ENCODE results near the gene SLC16A12.

SLC16A12 gene

DNA sequence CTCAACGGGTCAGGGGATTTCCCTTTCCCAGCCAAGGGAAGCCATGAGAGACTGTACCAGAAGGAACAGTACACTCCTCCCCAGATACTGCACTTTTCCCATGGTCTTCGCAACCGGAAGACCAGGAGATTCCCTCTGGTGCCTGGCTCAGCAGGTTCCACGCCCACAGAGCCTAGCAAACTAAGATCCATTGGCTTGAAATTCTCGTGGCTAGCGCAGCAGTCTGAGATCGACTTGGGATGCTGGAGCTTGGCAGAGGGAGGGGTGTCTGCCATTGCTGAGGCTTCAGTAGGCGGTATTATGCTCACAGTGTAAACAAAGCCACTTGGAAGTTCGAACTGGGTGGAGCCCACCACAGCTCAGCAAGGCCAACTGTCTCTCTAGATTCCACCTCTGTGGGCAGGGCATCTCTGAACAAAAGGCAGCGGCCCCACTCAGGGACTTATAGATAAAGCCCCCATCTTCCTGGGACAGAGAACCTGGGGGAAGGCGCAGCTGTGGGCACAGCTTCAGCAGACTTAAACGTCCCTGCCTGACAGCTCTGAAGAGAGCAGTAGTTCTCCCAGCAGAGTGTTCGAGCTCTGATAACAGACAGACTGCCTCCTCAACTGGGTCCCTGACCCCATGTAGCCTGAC, 29.6 kb downstream of the SLC16A12 start:
- peak; percentile 17 for DNase-seq

- DNase-seq, result no peak
These were observed 30.7 kb downstream of the SLC16A12 start for GRCh38 chr10:89504691-89505090.

- no peak for DNase-seq
These were observed 31.6 kb downstream of the SLC16A12 start for GRCh38 chr10:89503652-89504370.

- DNase-seq, result no peak
These were observed 32.2 kb downstream of the SLC16A12 start for GRCh38 chr10:89503151-89503550.

- no peak for DNase-seq
These were observed 32.8 kb downstream of the SLC16A12 start for GRCh38 chr10:89502549-89502948.

DNA sequence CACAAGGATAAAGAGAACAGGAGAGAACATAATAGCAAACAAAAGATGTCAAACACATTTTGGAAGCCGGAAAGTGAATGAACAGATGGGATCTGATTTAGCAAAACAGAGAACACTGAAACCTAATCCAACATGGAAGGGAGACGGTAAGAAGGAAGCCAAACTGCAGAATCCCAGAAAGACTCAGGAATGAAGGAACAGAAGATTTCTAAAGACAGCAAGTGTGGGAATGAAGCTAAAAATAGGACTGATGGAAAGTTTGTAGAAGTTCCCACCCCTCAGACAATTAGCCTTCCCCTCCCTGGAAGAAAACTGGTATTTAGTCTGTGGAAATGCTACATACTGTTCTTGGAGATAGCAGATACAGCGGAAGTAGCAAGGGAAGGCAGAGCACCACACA, 40.8 kb downstream of the SLC16A12 start:
- no peak for DNase-seq

- DNase-seq, result no peak
These were observed 41.3 kb downstream of the SLC16A12 start for GRCh38 chr10:89494068-89494467.

GRCh38 chr10:89491932-89492331, 43.5 kb downstream of the SLC16A12 start:
- no peak for DNase-seq

DNA sequence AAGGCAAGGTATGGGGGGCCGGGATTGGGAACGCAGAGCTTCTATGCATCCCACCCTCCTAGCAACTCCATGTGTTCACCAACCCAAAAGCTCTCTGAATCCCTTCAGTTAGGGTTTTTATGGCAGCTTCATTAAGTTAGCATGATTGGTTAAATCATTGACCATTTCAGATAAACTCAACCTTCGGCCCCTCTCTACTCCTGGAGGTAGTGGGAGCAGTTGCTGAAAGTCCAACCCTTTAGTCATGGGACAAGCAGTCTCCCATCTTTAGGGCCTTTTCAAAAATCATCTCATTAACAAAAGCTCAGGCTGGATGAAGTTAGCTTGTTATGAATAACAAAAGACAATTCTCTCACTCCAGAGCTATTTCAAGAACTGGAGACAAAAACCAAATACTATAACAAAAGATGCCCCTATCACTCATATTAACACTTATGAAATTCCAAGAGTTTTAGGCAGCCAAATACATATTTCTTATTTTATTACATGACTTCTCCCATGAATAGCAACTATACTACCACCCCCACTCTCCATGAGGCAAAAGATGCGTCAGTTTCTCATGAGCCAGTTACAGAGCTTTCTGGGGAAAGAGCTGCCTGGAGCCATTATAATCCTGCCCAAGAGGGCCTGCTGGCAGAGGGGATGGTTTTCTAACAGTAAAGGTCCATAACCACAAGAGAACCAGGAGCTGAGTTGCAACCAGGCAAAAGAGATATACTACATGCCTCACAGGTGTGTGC, 44.6 kb downstream of the SLC16A12 start:
- no peak for DNase-seq

- no peak for DNase-seq
These were observed 53.1 kb downstream of the SLC16A12 start for GRCh38 chr10:89482256-89482655.

GRCh38 chr10:89481662-89482061, 53.7 kb downstream of the SLC16A12 start:
- no peak for DNase-seq

- no peak for DNase-seq
These were observed 55.5 kb downstream of the SLC16A12 start for GRCh38 chr10:89479771-89480446.

- DNase-seq, result peak; percentile 55
These were observed 56.4 kb downstream of the SLC16A12 start for GRCh38 chr10:89478739-89479654.

- peak; percentile 62 for DNase-seq
These were observed 57.2 kb downstream of the SLC16A12 start for GRCh38 chr10:89478085-89478738.

- no peak for DNase-seq
These were observed 59.2 kb downstream of the SLC16A12 start for GRCh38 chr10:89476150-89476549.

DNA sequence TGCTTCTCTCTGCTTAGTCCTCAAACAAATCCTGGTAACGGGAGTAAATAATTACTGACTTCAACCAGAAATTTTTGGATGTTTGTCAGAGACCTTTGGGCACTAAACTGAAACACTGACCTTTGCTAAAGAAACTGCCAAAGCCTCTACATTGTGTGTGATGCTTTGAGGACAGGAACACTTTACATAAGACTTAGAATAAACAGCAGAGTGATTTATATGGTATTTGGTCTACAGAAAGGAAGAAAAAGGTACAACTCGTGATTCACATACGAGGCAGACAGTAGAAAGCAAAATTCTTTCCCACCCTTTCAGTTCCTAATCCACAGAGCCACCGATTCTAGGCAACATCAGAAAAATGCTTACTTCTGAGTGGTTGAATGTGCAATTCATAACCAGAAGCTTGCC, 59.8 kb downstream of the SLC16A12 start:
- no peak for DNase-seq

DNA sequence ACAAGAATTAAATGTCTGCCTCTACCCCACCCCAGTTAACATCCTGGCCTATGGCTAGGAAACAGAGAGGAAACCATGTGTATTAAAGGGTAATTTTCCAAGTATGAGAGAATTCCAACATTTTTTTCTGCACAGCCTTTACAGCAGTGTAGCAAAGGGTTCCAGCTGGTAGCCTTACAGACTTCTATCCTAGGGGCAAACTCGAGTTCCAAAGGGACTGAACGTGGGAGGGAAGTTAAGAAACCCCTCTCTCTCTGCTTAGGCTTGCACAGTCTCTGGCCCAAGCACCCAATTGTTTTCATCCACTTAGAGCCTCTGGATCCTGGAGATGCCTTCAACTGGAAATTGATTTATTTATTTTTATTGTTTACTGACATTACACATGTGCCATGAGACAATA, 60.3 kb downstream of the SLC16A12 start:
- no peak for DNase-seq

GRCh38 chr10:89474452-89474851, 60.9 kb downstream of the SLC16A12 start:
- no peak for DNase-seq

DNA sequence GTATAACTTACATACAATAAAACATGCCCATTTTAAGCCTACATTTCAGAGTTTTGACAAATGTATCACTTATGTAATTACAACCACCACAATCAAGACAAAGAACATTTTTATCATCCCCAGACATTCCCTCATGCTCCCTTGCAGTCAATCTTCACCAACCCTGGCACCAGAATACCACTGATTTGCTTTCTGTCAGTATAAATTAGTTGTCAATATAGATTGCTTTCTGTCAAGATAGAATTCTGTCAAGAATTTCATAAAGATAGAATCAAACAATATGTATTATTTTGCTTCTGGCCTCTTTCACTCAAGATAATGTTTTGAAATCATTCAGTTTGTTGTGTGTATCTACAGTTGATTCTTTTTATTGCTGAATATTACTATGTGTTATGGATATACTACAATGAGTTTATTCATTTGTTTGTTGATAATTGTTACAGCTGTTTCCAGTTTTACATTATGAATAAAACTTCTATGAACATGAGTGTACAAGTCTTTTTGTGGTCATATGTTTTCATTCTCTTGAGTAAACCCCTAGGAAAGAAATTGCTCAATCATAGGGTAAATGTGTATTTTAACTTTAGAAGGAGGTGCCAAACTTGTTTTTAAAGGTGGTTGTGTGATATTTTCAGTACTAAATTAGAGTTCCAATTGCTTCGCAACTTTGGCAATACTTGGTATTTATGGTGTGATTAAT, 64.1 kb downstream of the SLC16A12 start:
- DNase-seq, result no peak

- peak; percentile 88 for DNase-seq
These were observed 64.8 kb downstream of the SLC16A12 start for GRCh38 chr10:89470628-89471027.

- no peak for DNase-seq
These were observed 65.9 kb downstream of the SLC16A12 start for GRCh38 chr10:89469517-89469916.

All from OCI-M1 (cell line).